ENCODE measurements around the gene WDR5. TPM values are rescaled to one million over a fixed set of nuclear protein-coding genes. Genes with fewer than 3 reads are reported as not detected.

Gene WDR5
- total and polyA plus RNA-seq, 9 of the 15 experiments (the other 6 are each of a cell fraction or from before 2014, with no cell fraction given) = 3.0 to 56.8 (median 38.6) TPM

DNA sequence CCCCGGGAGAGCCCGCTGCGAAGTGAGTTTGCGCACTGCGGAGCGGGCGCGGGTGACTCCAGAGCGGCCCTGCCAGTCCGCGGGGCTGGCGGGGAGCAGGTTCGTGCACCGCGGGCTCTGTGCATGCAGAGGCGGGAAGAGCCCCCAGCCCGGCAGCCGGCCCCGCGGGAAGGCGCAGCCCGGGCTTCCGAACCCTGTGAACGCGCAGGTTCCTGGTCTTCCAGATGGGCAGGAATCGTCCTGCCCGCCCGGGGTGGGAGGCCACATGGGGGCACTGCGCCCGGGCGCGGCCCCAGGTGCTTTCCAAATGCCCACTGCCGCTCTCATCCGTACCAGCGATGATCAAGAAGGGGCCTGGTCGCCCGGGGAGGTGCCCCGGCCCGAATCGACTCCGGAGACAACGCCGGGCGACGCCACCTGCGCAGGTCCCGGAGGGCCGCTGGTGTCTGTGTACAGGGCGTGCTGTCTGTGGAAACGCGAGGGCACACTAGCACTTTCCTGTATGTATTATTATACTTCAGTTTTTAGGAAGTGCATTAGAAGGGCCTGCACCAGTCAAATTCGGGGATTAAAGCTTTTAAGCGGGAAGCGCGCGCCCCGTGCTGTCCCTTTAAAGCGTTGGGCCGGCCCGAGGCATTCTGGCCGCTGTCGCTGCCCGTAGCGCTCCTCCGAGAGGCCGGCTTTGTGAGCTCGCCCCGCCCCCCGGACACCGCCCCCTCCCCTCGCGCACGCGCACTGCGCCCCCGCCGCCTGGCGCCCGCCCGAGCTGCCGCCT, at the start of gene WDR5 (continued):
- TF ChIP-seq, protein P1, sequence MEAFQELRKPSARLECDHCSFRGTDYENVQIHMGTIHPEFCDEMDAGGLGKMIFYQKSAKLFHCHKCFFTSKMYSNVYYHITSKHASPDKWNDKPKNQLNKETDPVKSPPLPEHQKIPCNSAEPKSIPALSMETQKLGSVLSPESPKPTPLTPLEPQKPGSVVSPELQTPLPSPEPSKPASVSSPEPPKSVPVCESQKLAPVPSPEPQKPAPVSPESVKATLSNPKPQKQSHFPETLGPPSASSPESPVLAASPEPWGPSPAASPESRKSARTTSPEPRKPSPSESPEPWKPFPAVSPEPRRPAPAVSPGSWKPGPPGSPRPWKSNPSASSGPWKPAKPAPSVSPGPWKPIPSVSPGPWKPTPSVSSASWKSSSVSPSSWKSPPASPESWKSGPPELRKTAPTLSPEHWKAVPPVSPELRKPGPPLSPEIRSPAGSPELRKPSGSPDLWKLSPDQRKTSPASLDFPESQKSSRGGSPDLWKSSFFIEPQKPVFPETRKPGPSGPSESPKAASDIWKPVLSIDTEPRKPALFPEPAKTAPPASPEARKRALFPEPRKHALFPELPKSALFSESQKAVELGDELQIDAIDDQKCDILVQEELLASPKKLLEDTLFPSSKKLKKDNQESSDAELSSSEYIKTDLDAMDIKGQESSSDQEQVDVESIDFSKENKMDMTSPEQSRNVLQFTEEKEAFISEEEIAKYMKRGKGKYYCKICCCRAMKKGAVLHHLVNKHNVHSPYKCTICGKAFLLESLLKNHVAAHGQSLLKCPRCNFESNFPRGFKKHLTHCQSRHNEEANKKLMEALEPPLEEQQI (IDR thresholded peaks at IDR 0.05) = no peak
- TF ChIP-seq SLC30A9 (CRISPR knock-in tag; IDR thresholded peaks at IDR 0.05) = no peak
- peak; percentile 73 for TF ChIP-seq TBP (optimal IDR thresholded peaks at IDR 0.05; ENCODE audit: low read depth, low read length)
- TF ChIP-seq SMARCA5 (IDR thresholded peaks at IDR 0.05) = no peak
- TF ChIP-seq ADNP (tag; IDR thresholded peaks at IDR 0.05) = no peak
- TF ChIP-seq, protein P2, sequence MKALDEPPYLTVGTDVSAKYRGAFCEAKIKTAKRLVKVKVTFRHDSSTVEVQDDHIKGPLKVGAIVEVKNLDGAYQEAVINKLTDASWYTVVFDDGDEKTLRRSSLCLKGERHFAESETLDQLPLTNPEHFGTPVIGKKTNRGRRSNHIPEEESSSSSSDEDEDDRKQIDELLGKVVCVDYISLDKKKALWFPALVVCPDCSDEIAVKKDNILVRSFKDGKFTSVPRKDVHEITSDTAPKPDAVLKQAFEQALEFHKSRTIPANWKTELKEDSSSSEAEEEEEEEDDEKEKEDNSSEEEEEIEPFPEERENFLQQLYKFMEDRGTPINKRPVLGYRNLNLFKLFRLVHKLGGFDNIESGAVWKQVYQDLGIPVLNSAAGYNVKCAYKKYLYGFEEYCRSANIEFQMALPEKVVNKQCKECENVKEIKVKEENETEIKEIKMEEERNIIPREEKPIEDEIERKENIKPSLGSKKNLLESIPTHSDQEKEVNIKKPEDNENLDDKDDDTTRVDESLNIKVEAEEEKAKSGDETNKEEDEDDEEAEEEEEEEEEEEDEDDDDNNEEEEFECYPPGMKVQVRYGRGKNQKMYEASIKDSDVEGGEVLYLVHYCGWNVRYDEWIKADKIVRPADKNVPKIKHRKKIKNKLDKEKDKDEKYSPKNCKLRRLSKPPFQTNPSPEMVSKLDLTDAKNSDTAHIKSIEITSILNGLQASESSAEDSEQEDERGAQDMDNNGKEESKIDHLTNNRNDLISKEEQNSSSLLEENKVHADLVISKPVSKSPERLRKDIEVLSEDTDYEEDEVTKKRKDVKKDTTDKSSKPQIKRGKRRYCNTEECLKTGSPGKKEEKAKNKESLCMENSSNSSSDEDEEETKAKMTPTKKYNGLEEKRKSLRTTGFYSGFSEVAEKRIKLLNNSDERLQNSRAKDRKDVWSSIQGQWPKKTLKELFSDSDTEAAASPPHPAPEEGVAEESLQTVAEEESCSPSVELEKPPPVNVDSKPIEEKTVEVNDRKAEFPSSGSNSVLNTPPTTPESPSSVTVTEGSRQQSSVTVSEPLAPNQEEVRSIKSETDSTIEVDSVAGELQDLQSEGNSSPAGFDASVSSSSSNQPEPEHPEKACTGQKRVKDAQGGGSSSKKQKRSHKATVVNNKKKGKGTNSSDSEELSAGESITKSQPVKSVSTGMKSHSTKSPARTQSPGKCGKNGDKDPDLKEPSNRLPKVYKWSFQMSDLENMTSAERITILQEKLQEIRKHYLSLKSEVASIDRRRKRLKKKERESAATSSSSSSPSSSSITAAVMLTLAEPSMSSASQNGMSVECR (CRISPR knock-in tag; IDR thresholded peaks at IDR 0.05) = peak; percentile 63; the same call in 1 of the 2 replicates
- no peak for TF ChIP-seq NR2C2 (CRISPR knock-in tag; IDR thresholded peaks at IDR 0.05)
- no peak for TF ChIP-seq NR2C2 (tag; IDR thresholded peaks at IDR 0.05)
- peak; percentile 73 for TF ChIP-seq L3MBTL2 (IDR thresholded peaks at IDR 0.05)
- TF ChIP-seq IRF9 (tag; IDR thresholded peaks at IDR 0.05) = no peak
- TF ChIP-seq MYBL2 (IDR thresholded peaks at IDR 0.05; ENCODE audit: low read depth) = no peak
- no peak for TF ChIP-seq MYBL2 (CRISPR knock-in tag; IDR thresholded peaks at IDR 0.05; ENCODE audit: borderline replicate concordance)
- no peak for TF ChIP-seq PKNOX1 (IDR thresholded peaks at IDR 0.05)
- TF ChIP-seq ASH1L (IDR thresholded peaks at IDR 0.05; ENCODE audit: borderline replicate concordance, low read depth, partially characterized antibody) = no peak
- no peak for TF ChIP-seq PRPF4 (IDR thresholded peaks at IDR 0.05; ENCODE audit: insufficient read depth, low read depth, low read length, poor library complexity, severe bottlenecking)
- TF ChIP-seq NR0B1 (IDR thresholded peaks at IDR 0.05; ENCODE audit: partially characterized antibody) = no peak
- no peak for TF ChIP-seq CHD2 (IDR thresholded peaks at IDR 0.05; ENCODE audit: low read depth, low read length)
- no peak for TF ChIP-seq ZNF561 (CRISPR knock-in tag; conservative IDR thresholded peaks at IDR 0.05)

Measured in K562 (cell line).